MM.1S (cell line): ENCODE data around the gene RPL19.

Source experiments
- DNase-seq: peaks from one replicate; pipeline ENCODE4 v3.0.0-alpha.2; 2015
- H2AFZ ChIP-seq: fragments of 300-600 bp; sonication (generic); 2 replicates; pipeline ENCODE4 v1.6.0; 2016; ENCODE audit warnings: antibody characterized with exemption, low read length
- H3F3A ChIP-seq: fragments of 300-600 bp; sonication (generic); 2 replicates; pipeline ENCODE4 v1.6.1; 2016; ENCODE audit warnings: mild to moderate bottlenecking, antibody characterized with exemption, low read length, moderate library complexity, mixed read lengths; ENCODE audit not compliant: insufficient read depth
- H3K27ac ChIP-seq: fragments of 300-600 bp; sonication (generic); 2 replicates; pipeline ENCODE4 v1.5.1; 2016; ENCODE audit warnings: mild to moderate bottlenecking, low read length
- H3K27me3 ChIP-seq: fragments of 300-600 bp; sonication (generic); replicated peaks from 2 replicates; pipeline ENCODE4 v1.6.0; 2016; ENCODE audit warnings: low read length; ENCODE audit not compliant: insufficient read depth
- H3K36me3 ChIP-seq: fragments of 300-600 bp; sonication (generic); replicated peaks from 2 replicates; pipeline ENCODE4 v1.6.1; 2016; ENCODE audit warnings: mild to moderate bottlenecking, low read length, mixed read lengths; ENCODE audit not compliant: insufficient read depth
- H3K4me1 ChIP-seq: fragments of 300-600 bp; sonication (generic); 2 replicates; pipeline ENCODE4 v1.6.1; 2016; ENCODE audit warnings: low read length, mixed read lengths
- H3K4me2 ChIP-seq: fragments of 300-600 bp; sonication (generic); 2 replicates; pipeline ENCODE4 v1.6.0; 2016; ENCODE audit warnings: low read depth, low read length
- H3K4me3 ChIP-seq: fragments of 300-600 bp; sonication (generic); 2 replicates; pipeline ENCODE4 v1.5.1; 2016; ENCODE audit warnings: low read length, mixed read lengths
- H3K79me2 ChIP-seq: fragments of 300-600 bp; sonication (generic); 2 replicates; pipeline ENCODE4 v1.6.1; 2016; ENCODE audit warnings: mixed run types, low read length, mixed read lengths
- H3K9ac ChIP-seq: fragments of 300-600 bp; sonication (generic); 2 replicates; pipeline ENCODE4 v1.6.1; 2016; ENCODE audit warnings: low read length, mixed read lengths
- H3K9me2 ChIP-seq: fragments of 300-600 bp; sonication (generic); replicated peaks from 2 replicates; pipeline ENCODE4 v1.6.1; 2016; ENCODE audit warnings: mild to moderate bottlenecking, low read length, mixed read lengths; ENCODE audit not compliant: insufficient read depth
- H3K9me3 ChIP-seq: fragments of 300-600 bp; sonication (generic); replicated peaks from 2 replicates; pipeline ENCODE4 v1.6.1; 2016; ENCODE audit warnings: mild to moderate bottlenecking, low read length, mixed read lengths; ENCODE audit not compliant: insufficient read depth
- H4K20me1 ChIP-seq: fragments of 300-600 bp; sonication (generic); 2 replicates; pipeline ENCODE4 v1.6.1; 2016; ENCODE audit warnings: mild to moderate bottlenecking, low read length, moderate library complexity, mixed read lengths; ENCODE audit not compliant: insufficient read depth
- EZH2 ChIP-seq: fragments of 300-600 bp; sonication (generic); optimal IDR thresholded peaks from 2 replicates; pipeline ENCODE3; 2017; ENCODE audit warnings: low read depth, mild to moderate bottlenecking, antibody characterized with exemption, low read length, mixed read lengths
- EZH2phosphoT487 ChIP-seq: fragments of 300-600 bp; sonication (generic); IDR thresholded peaks from 2 replicates; pipeline ENCODE4 v1.6.1; 2018; ENCODE audit warnings: antibody characterized with exemption, low read length
- TF ChIP-seq, protein P1 (sequence below): fragments of 300-600 bp; sonication (generic); IDR thresholded peaks from 2 replicates; pipeline ENCODE4 v1.5.1; 2016; ENCODE audit warnings: antibody characterized with exemption, low read length, mixed read lengths

Gene RPL19

DNA sequence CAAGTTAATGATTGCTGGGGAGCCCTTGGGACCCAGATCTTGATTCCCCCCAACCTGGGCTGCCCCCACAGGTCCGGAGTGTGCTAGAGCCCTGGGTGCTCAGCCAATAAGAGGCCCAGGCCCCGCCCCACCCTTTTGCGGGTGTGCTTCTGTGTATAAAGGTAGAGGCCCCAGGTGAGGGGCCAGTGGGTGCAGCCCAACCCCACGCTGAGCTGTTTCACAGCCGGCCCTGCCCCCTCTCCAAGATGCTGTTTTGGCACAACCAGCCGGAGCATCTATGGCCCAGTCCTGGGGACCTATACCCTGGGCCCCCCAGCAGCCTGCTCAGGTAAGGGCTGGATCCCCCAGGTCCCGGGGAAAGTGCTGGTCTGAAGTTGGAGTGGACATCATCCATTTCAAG lies 37.5 kb downstream of the RPL19 start:
- Histone ChIP-seq H4K20me1 (no peaks in the 10 kb centered on the region), H3K27ac (no peak overlapping the region), H3K79me2 (no peaks in the 10 kb centered on the region), H3K27me3 (peaks cover 5% of the 10 kb centered on the region; the same call in 1 of the 2 replicates), H3K36me3 (no peaks in the 10 kb centered on the region), H3K4me1 (0 out of 2 replicates have a peak, but pooled peaks cover 4% of the 10 kb centered on the region), H3K4me2 (no peak overlapping the region), H3K9me2 (no peaks in the 10 kb centered on the region), H3K9me3 (no peaks in the 10 kb centered on the region), H3K4me3 (no peak overlapping the region), H3K9ac (no peak overlapping the region), H2AFZ (no peak overlapping the region), H3F3A (no peaks in the 10 kb centered on the region)
- no peak for DNase-seq
- TF ChIP-seq, protein P1, sequence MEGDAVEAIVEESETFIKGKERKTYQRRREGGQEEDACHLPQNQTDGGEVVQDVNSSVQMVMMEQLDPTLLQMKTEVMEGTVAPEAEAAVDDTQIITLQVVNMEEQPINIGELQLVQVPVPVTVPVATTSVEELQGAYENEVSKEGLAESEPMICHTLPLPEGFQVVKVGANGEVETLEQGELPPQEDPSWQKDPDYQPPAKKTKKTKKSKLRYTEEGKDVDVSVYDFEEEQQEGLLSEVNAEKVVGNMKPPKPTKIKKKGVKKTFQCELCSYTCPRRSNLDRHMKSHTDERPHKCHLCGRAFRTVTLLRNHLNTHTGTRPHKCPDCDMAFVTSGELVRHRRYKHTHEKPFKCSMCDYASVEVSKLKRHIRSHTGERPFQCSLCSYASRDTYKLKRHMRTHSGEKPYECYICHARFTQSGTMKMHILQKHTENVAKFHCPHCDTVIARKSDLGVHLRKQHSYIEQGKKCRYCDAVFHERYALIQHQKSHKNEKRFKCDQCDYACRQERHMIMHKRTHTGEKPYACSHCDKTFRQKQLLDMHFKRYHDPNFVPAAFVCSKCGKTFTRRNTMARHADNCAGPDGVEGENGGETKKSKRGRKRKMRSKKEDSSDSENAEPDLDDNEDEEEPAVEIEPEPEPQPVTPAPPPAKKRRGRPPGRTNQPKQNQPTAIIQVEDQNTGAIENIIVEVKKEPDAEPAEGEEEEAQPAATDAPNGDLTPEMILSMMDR = no peak
- TF ChIP-seq EZH2phosphoT487 (no peak), EZH2 (no peak)

DNA sequence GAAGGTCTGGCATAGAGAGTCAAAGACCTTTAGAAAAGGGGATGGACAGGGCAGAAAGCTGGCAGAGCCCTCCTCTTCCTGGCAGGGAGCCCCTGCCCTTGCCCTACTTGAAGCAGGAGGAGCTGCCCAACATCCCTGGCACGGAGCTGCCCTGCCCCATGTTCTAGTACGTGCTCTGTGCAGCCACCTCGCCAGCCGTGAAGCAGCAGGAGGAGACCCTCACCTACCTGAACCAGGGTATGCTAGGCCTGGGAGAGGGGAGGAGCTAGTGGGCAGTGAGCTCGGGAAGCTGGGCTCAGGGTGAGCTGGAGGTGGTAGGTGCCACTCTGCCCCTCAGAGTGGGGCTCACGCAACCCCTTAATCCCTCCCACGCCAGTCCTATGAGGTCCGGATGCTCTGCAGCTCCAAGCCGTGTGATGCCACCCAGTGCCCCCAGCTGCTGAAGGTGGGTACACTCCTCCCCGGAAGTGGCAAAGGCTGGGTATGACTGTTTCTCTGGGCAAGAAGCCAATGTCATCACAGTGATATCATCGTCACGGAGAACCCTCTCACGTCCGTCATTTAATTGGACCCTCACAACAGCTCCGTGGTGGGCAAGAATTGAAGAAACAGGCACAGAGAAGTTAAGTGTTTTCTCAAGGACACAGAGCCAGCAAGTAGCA lies 38.4 kb downstream of the RPL19 start:
- no peak for DNase-seq
- H3F3A ChIP-seq = no peaks in the 10 kb centered on the region
- no peak overlapping the region for H3K9ac ChIP-seq
- H4K20me1 ChIP-seq = no peaks in the 10 kb centered on the region
- 0 out of 2 replicates have a peak, but pooled peaks cover 4% of the 10 kb centered on the region for H3K4me1 ChIP-seq
- no peaks in the 10 kb centered on the region for H3K9me2 ChIP-seq
- no peaks in the 10 kb centered on the region for H3K9me3 ChIP-seq
- no peaks in the 10 kb centered on the region for H3K27me3 ChIP-seq
- no peaks in the 10 kb centered on the region for H3K79me2 ChIP-seq
- TF ChIP-seq EZH2 (no peak), EZH2phosphoT487 (no peak)
- TF ChIP-seq, protein P1 = no peak
- H3K36me3 ChIP-seq = no peaks in the 10 kb centered on the region
- no peak overlapping the region for H3K27ac ChIP-seq
- H3K4me2 ChIP-seq = no peak overlapping the region
- no peak overlapping the region for H2AFZ ChIP-seq
- no peak overlapping the region for H3K4me3 ChIP-seq

DNA sequence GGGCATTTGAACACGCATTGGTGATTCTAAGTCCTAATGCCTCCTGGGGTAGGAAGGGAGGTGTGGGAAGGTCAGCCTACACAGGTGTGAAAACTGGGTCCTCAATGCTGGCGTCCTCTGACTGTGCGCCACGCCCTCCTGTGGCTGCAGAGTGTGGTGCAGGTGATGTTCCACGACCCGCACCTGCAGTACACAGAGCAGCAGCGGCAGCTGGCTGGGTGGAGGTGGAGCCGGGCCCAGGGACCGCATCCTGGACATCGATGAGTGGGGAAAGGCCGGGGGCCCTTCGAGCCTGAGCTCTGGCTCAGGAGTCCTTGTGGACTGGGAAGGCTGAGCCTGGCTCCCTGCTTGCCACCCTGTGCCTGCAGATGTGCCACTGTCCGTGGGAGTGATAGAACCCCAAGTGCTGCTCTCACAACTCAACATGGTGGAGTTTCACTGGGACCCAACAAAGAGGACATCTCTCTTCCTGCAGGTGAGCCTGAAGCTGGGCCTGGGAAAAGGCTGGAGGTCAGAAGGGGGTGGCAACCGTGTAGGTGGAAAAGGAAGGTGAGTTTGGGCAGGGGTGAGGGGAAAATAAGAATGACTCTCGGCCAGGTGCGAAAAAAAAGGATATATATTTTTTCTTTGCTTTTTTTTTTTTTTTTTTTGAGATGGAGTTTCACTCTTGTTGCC lies 39.7 kb downstream of the RPL19 start:
- Histone ChIP-seq H3K27ac (no peak overlapping the region), H3K4me1 (0 out of 2 replicates have a peak, but pooled peaks cover 4% of the 10 kb centered on the region), H3K79me2 (no peaks in the 10 kb centered on the region), H3K4me2 (peak overlapping the region; percentile 35; the same call in 1 of the 2 replicates), H3K27me3 (no peaks in the 10 kb centered on the region), H3K4me3 (no peak overlapping the region), H3K9me3 (no peaks in the 10 kb centered on the region), H2AFZ (peak overlapping the region; percentile 39), H3K36me3 (no peaks in the 10 kb centered on the region), H3F3A (no peaks in the 10 kb centered on the region), H3K9me2 (no peaks in the 10 kb centered on the region), H4K20me1 (no peaks in the 10 kb centered on the region), H3K9ac (no peak overlapping the region)
- no peak for TF ChIP-seq EZH2
- TF ChIP-seq, protein P1 = peak; percentile 86
- peak; percentile 84 for DNase-seq
